Hepatocyte (in vitro differentiated cells): Measurements from ENCODE around the gene CROCC2. TPM values are rescaled to one million over a fixed set of nuclear protein-coding genes. Genes with fewer than 3 reads are reported as not detected.

Source experiments
- DNase-seq: peaks from one replicate; pipeline ENCODE4 v3.0.0-alpha.2; 2016; ENCODE audit warnings: low spot score
- H2AFZ ChIP-seq: fragments of 200-600 bp; sonication (generic); 2 replicates; pipeline ENCODE4 v1.6.0; 2016; ENCODE audit warnings: antibody characterized with exemption, mild to moderate bottlenecking
- H3K27ac ChIP-seq: fragments of 200-600 bp; sonication (generic); 2 replicates; pipeline ENCODE4 v1.5.1; 2016; ENCODE audit warnings: mild to moderate bottlenecking
- H3K27me3 ChIP-seq: fragments of 200-600 bp; sonication (generic); 2 replicates; pipeline ENCODE4 v1.6.1; 2016
- H3K36me3 ChIP-seq: fragments of 200-600 bp; sonication (generic); replicated peaks from 2 replicates; pipeline ENCODE4 v1.5.1; 2016; ENCODE audit warnings: low read depth; ENCODE audit not compliant: insufficient read depth
- H3K4me1 ChIP-seq: fragments of 200-600 bp; sonication (generic); 2 replicates; pipeline ENCODE4 v1.5.1; 2016; ENCODE audit warnings: mild to moderate bottlenecking, moderate library complexity; ENCODE audit not compliant: insufficient read depth
- H3K4me2 ChIP-seq: fragments of 200-600 bp; sonication (generic); 2 replicates; pipeline ENCODE4 v1.6.0; 2016
- H3K4me3 ChIP-seq: fragments of 200-600 bp; sonication (generic); 2 replicates; pipeline ENCODE4 v1.5.1; 2016; ENCODE audit warnings: mild to moderate bottlenecking
- H3K79me2 ChIP-seq: fragments of 200-600 bp; sonication (generic); 2 replicates; pipeline ENCODE4 v1.6.0; 2017; ENCODE audit warnings: mild to moderate bottlenecking
- H3K9me2 ChIP-seq: fragments of 200-600 bp; sonication (generic); replicated peaks from 2 replicates; pipeline ENCODE4 v1.6.0; 2017; ENCODE audit warnings: mild to moderate bottlenecking; ENCODE audit not compliant: insufficient read depth
- H3K9me3 ChIP-seq: fragments of 200-600 bp; sonication (generic); 2 replicates; pipeline ENCODE4 v1.5.1; 2016; ENCODE audit warnings: low read depth, mild to moderate bottlenecking
- H4K20me1 ChIP-seq: fragments of 200-600 bp; sonication (generic); 2 replicates; pipeline ENCODE4 v1.6.0; 2016; ENCODE audit warnings: mild to moderate bottlenecking; ENCODE audit not compliant: insufficient read depth, poor library complexity, severe bottlenecking
- EZH2 ChIP-seq: fragments of 200-600 bp; sonication (generic); IDR thresholded peaks from 2 replicates; pipeline ENCODE4 v1.6.1; 2016; ENCODE audit warnings: antibody characterized with exemption, mild to moderate bottlenecking, borderline replicate concordance
- EZH2phosphoT487 ChIP-seq: fragments of 200-600 bp; sonication (generic); IDR thresholded peaks from one replicate; pipeline ENCODE4 v1.6.1; 2018; ENCODE audit warnings: antibody characterized with exemption, mild to moderate bottlenecking, low read depth, moderate library complexity; ENCODE audit not compliant: unreplicated experiment, severe bottlenecking
- WGBS: methylation state at CpG from one replicate; pipeline ENCODE4 v1.1.6; 2016; ENCODE audit warnings: low lambda C conversion rate; ENCODE audit errors: missing lambda C conversion rate; 5-methylcytosine and 5-hydroxymethylcytosine counted together
- polyA plus RNA-seq: library from polyadenylated mRNA; unstranded; fragments of >200 nt; fragmentation: Nextera tagmentation; extraction: Ambion mirVana; gene quantifications from 2 replicates; pipeline ENCODE4 v1.2.1, GENCODE V29; 2016
- total RNA-seq: library from RNA; depleted of rRNA; stranded (reverse); fragments of >200 nt; gene quantifications from 2 replicates; pipeline ENCODE4 v1.2.3, GENCODE V29; 2014
- TF ChIP-seq, protein P1 (sequence below): fragments of 200-600 bp; sonication (generic); IDR thresholded peaks from 2 replicates; pipeline ENCODE4 v1.5.1; 2016; ENCODE audit warnings: antibody characterized with exemption, mild to moderate bottlenecking; ENCODE audit not compliant: poor library complexity

CROCC2 gene
- total and polyA plus RNA-seq, 2 experiments from 2014 or later = 0.04 to 0.10 TPM

DNA sequence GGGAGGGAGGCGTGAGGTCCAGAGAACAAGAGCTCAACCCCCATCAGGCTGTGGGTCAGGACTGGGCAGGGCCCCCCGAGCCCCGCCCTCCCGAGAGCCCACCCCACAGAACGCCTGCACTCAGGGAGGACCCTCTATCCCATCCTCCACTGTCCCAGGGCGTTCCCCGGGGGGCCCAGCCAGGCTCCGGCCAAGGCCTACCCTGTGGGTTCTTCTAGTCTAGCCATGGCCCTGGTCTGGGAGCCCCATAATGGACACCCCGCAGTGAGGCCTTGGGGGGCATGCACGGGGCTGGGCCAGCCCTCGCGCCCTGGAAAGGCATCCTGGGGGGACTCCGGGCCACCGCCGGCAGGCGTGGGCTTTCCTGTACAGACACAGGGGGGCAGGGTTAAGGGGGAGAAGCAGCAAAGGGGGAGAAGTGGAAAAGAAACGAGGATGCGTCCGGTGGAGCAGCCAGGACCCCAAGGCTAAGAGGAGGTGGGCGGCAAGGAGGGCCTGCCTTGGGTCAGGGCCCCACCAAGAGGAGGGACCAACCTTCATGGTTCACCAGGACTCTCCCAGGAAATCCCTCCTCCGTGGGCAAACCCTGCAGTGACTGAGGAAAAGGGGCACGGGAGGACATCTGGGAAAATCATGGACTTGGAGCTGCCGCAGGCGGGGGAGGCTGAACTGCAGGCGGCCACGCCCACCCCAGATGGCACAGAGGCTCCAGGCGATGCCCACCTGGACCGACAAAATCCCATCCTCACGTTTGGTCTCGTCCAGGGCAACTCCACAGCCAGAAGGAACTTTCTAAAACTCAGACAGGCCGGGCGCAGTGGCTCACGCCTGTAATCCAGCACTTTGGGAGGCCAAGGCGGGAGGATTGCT is 2.7 kb upstream of the CROCC2 start:
- Histone ChIP-seq H3K27me3 (peaks cover 4% of the 10 kb centered on the region), H3K9me3 (no peaks in the 10 kb centered on the region), H3K9me2 (no peaks in the 10 kb centered on the region), H3K27ac (no peak overlapping the region), H3K4me3 (no peak overlapping the region), H3K36me3 (no peaks in the 10 kb centered on the region), H3K79me2 (no peaks in the 10 kb centered on the region), H4K20me1 (no peaks in the 10 kb centered on the region), H2AFZ (no peak overlapping the region), H3K4me2 (no peak overlapping the region), H3K4me1 (no peaks in the 10 kb centered on the region)
- TF ChIP-seq EZH2phosphoT487 = no peak
- TF ChIP-seq, protein P1, sequence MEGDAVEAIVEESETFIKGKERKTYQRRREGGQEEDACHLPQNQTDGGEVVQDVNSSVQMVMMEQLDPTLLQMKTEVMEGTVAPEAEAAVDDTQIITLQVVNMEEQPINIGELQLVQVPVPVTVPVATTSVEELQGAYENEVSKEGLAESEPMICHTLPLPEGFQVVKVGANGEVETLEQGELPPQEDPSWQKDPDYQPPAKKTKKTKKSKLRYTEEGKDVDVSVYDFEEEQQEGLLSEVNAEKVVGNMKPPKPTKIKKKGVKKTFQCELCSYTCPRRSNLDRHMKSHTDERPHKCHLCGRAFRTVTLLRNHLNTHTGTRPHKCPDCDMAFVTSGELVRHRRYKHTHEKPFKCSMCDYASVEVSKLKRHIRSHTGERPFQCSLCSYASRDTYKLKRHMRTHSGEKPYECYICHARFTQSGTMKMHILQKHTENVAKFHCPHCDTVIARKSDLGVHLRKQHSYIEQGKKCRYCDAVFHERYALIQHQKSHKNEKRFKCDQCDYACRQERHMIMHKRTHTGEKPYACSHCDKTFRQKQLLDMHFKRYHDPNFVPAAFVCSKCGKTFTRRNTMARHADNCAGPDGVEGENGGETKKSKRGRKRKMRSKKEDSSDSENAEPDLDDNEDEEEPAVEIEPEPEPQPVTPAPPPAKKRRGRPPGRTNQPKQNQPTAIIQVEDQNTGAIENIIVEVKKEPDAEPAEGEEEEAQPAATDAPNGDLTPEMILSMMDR = no peak
- TF ChIP-seq EZH2 = no peak
- WGBS = 90% methylated on average over 34 of the region's 34 CpGs
- no peak for DNase-seq

GRCh38 chr2:240904216-240905175 is 1.6 kb upstream of the CROCC2 start:
- Histone ChIP-seq H3K9me3 (no peaks in the 10 kb centered on the region), H3K4me1 (no peaks in the 10 kb centered on the region), H3K79me2 (no peaks in the 10 kb centered on the region), H2AFZ (no peak overlapping the region), H3K4me2 (no peak overlapping the region), H3K27me3 (peaks cover 4% of the 10 kb centered on the region), H4K20me1 (no peaks in the 10 kb centered on the region), H3K27ac (no peak overlapping the region), H3K36me3 (no peaks in the 10 kb centered on the region), H3K9me2 (no peaks in the 10 kb centered on the region), H3K4me3 (no peak overlapping the region)
- DNase-seq = no peak
- TF ChIP-seq EZH2phosphoT487 (no peak), EZH2 (no peak)
- TF ChIP-seq, protein P1 = no peak
- WGBS = 90% methylated on average over 19 of the region's 19 CpGs

GRCh38 chr2:240905176-240905781 is 857 bp upstream of the CROCC2 start:
- Histone ChIP-seq H3K27me3 (peaks cover 4% of the 10 kb centered on the region), H3K4me3 (no peak overlapping the region), H2AFZ (no peak overlapping the region), H3K4me2 (no peak overlapping the region), H3K36me3 (no peaks in the 10 kb centered on the region), H3K4me1 (no peaks in the 10 kb centered on the region), H3K9me2 (no peaks in the 10 kb centered on the region), H4K20me1 (no peaks in the 10 kb centered on the region), H3K27ac (no peak overlapping the region), H3K79me2 (no peaks in the 10 kb centered on the region), H3K9me3 (no peaks in the 10 kb centered on the region)
- DNase-seq = no peak
- TF ChIP-seq, protein P1 = no peak
- no peak for TF ChIP-seq EZH2phosphoT487
- no peak for TF ChIP-seq EZH2
- WGBS = 88% methylated on average over 13 of the region's 13 CpGs
